NT2/D1 (cell line): ENCODE measurements around the gene KRT80.

Source experiments
- SUZ12 ChIP-seq: IDR thresholded peaks from 2 replicates; pipeline ENCODE4 v1.6.1; 2011; ENCODE audit not compliant: insufficient read length, insufficient read depth; ENCODE audit errors: extremely low read depth
- YY1 ChIP-seq: IDR thresholded peaks from 2 replicates; pipeline ENCODE4 v1.6.1; 2011; ENCODE audit not compliant: insufficient read length, insufficient read depth
- ZNF274 ChIP-seq: IDR thresholded peaks from 2 replicates; pipeline ENCODE4 v1.6.1; 2011; ENCODE audit warnings: mild to moderate bottlenecking, low read depth, low read length

DNA sequence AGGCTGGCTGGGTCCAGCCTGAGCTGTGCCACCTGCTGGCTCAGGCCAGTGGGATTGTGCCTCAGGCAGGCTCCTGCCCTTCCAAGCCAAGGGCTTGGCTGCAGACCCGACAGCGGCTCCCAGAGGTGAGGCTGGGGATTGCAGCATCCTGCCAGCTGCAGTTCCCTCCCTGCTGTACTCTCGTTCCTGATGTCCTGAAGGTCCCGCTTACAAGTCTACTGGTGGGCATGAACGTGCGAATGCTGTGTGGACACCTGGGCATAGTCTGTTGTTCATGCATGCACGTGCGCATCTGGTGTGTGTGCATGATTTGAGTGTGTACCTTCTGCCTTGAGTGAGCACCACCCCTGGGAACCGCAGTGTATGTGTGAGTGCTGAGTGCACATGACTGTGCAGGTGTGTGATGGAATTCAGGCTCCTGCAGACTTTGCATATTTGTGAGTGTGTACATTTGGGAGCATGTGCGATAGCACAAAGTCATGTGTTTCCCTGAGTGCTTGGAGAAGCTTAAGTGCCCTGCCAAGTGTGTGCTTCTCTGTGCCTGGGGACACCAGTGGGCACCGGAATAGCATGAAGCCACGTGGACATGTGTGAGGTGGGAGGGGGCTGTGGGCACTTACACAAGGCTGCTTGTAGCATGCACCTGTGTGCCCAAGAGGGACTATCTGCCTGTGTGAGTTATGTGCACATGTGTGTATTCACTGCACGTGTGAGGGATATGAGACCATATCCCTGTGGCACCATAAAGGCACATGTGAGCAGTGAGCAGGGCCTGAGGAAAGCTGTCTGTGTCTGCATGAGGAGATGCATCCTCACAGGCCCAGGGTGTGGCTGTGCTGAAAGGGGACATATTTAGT is 22.0 kb upstream of the KRT80 start:
- TF ChIP-seq YY1 (no peak), ZNF274 (no peak), SUZ12 (no peak)
